HTR-8/SVneo (cell line): ENCODE data around the gene ITIH1.
A peak's percentile ranks its signal among the peaks of the same experiment; 100 is the strongest.

Experiments
- DNase-seq: peaks from one replicate; pipeline ENCODE4 v3.0.0; 2011; ENCODE audit warnings: low spot score, mixed read lengths; ENCODE audit not compliant: insufficient read length
- FAIRE-seq: peaks from 2 replicates; lab custom pipeline; 2011; peaks lifted over from hg19 to GRCh38; lab: Jason Lieb, UNC

ITIH1 gene

GRCh38 chr3:52787672-52788625, 10.6 kb downstream of the ITIH1 start:
- DNase-seq = no peak
- FAIRE-seq = no peak

DNA sequence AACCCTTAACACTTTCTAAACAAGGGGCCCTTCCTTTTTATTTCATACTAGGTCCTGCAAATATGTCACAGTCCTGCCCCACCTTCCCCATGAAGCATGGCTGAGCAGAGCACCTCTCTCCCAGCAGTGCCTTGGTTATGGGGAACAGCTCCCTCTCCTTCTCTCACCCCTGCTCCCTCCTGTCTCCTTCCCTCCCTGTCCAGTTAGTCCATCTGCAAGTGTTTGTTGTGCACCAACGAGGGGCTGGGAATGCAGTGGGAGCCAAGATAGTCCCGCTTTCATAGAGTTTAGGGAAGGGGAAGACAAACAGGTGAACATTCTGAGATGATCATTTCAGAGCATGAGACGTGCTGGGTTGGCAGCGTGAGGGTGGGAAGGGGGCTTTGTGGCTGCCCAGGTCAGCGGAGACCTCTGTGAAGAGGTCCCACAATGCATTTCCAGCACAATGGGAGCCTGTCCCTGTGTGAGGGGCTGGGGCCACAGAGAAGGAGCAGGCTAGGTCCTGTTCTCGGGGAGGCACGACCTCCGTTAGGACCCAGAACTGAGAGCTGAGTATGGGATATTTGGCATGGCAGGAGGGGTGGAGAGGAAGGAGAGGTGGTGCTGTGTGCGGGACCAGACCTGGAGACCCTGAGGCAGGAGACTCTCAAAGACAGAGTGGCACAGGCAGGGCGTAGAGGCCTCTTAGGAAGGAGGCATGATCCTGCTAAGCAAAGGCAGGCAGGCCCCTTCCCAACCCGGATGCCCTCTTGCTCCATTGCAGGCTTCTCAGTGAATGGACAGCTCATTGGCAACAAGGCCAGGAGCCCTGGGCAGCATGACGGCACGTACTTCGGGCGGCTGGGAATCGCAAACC, 11.7 kb downstream of the ITIH1 start:
- no peak for DNase-seq
- no peak for FAIRE-seq

DNA sequence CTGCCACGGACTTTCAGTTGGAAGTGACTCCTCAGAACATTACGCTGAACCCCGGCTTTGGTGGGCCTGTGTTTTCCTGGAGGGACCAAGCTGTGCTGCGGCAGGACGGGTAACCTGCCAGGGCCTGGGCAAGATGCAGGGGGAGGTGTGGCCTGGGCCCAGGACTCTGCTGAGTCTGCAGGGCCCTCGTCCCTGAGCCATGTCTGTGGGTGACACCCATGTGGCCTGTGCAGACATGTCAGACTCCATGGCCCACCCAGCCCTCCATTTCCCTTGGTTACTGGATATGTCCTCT, 12.3 kb downstream of the ITIH1 start:
- FAIRE-seq (no peak), DNase-seq (no peak)

GRCh38 chr3:52790337-52790736, 12.9 kb downstream of the ITIH1 start:
- DNase-seq (no peak), FAIRE-seq (no peak)

DNA sequence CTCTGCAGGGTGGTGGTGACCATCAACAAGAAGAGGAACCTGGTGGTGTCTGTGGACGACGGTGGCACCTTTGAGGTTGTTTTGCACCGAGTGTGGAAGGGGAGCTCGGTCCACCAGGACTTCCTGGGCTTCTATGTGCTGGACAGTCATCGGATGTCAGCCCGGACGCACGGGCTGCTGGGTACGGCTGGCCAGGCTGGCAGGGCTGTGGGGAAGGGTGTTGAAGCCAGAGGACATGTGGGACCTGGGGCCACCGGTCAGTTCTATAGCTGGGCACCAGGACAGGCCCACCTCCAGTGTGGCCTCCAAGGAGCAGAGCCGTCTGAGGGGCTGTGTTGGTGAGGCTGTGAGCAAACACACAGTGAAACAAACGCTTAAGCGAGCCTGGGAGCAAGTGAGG, 13.3 kb downstream of the ITIH1 start:
- DNase-seq (no peak), FAIRE-seq (no peak)

DNA sequence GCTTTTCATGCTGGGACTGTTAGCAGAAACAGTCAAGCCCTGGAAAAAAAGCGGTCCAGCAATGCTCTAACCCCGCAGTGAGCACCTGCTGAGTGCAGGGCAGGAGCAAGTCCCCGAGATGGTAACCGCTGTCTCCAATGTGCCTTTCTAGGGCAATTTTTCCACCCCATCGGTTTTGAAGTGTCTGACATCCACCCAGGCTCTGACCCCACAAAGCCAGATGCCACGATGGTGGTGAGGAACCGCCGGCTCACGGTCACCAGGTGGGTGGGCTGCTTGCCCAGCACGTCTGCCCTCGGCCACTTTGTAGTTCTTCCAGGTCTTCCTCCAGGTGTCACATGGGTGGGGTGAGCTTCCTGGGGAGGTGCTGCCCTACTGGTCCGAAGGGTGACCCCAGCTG, 14.0 kb downstream of the ITIH1 start:
- FAIRE-seq (no peak), DNase-seq (no peak)

GRCh38 chr3:52791928-52792327, 14.5 kb downstream of the ITIH1 start:
- FAIRE-seq (no peak), DNase-seq (no peak)

DNA sequence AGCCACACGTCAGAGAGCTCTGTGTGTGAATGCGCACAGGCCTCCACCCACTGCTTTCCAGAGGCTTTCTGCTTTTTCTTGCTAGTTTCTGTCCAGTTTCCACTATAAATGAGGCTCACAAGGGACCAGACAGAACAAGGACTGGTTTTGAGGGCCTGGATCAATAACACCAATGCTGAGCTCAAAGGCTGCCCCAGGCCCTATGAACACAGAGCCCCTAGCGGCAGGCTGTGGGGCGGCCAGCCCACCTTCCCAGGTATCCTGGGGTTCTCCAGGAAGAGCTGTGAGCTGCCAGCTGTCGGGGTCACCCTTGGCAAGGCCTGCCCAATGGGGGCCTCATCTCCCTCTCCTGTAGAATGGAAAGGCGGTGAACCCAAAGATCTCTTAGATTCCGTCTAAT, 15.0 kb downstream of the ITIH1 start:
- no peak for DNase-seq
- no peak for FAIRE-seq

- FAIRE-seq (no peak), DNase-seq (no peak)
Observed at GRCh38 chr3:52792961-52793695, 15.7 kb downstream of the ITIH1 start.

DNA sequence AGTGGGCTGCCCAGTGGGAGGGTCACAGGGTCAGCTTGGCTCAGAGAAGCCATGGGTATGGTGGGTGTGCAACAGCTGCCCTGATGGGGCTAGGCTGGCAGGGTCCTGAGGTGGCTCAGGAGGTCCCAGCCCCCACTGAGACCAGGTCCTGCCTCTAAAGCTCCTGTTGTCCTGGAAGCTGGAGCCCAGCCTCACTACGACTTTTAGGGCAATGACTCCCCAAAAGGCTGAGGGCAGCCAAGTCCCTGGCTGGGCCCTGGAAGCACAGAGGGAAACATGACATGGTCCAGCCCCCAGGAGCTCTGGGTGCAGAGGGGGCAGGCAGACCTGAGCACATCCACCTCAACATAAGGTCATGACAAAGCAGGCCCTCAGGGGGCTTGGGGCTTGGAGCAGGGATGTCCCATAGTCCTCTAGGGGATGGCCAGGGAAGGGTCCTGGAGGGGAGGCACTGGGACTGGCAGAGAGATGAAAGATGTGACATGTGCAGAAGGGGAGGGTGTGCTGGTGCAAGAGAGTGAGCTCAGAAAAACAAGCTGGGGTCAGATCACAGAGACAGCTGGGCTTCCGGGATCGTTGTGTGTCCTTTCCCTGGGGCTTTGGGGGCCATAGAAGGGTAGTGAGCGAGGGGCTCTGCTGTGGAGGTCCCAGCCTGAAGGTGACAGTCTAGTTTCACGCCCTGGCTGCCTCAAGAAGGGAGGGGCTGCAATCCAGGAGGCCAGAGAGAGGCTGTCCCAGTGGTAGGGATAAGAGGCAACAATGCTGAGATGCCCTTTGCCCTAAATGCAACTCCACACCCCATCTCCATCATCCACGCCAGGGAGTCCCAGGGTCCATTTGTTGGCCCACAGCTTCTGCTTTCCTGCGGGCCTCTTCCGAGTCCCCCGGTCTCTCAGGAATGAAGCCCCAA, 16.6 kb downstream of the ITIH1 start:
- FAIRE-seq = no peak
- DNase-seq = no peak

DNA sequence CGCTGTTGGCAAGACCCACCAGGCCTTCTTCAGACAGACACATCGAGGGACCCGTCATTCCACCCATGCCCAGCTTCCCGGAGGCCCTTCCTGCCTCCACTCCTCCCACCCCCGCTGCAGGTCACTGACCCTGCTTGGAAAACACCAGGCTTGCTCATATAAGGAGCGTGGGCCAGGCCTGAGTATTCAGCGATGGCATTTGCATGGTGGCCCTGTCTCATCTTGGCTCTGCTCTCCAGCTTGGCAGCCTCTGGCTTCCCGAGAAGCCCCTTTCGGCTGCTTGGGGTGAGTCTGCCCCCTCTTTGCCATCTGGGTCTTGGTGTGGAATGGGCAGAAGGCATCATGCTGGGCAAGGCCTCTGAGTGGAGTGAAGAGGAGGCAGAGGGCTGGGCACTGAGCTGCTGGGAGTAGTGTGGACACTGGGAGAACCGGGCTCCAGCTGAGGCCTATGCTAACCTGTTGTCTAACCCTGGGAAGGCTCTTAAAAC, 17.3 kb downstream of the ITIH1 start, which contains the start of gene ITIH3:
Gene ITIH3, plus strand, starts transcription at position 185 of the 488 bp plus-strand sequence. Its CDS starts 8 bp downstream, at position 193.
- FAIRE-seq = no peak
- DNase-seq = no peak

- FAIRE-seq = no peak
- DNase-seq = no peak
Observed at GRCh38 chr3:52795298-52795900, 18.0 kb downstream of the ITIH1 start.

GRCh38 chr3:52796411-52796810, 19.0 kb downstream of the ITIH1 start:
- FAIRE-seq (no peak), DNase-seq (no peak)

- FAIRE-seq = no peak
Observed at GRCh38 chr3:52798376-52798977, 21.1 kb downstream of the ITIH1 start.

DNA sequence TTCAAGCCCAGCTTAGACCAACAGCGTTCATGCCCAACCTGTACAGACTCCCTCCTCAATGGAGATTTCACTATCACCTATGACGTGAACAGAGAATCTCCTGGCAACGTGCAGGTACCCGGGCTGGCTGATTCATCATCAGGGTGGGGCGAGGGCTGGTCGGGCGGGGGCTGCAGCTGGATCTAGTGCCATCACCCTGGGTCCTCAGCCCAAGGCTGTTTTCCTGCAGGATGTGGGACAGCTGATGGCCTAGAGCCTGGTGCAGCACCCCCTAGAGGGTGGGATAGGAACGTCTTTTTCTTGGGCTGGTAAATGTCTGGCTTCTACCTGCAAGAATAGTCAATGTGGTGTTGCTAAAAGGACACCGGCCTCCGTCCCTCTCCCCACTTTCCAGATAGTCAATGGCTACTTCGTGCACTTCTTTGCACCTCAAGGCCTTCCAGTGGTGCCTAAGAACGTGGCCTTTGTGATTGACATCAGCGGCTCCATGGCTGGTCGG, 21.6 kb downstream of the ITIH1 start:
- peak; percentile 52 for DNase-seq
- FAIRE-seq = peak; percentile 78

More at GRCh38 chr3:52798376-52798977, 21.1 kb downstream of the ITIH1 start:
- no peak for DNase-seq

DNA sequence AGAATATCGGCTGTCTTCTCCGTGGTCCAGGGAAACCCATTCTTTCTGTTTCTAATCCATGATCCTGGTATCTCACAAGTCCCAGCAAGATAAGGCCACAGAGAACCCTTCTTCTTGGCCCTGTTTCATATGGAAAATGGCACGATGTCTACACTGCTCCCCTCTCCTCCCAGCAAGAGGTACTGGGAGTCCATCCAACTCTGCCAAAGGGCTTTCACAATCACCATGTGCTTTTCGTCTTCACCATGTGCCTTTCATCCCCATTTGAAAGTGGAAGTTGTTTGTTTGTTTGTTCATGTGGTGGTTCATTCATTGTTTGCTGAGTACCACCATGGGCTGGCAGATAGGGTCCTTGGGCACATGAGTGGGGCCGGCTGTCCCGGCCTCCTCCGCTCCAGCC, 22.7 kb downstream of the ITIH1 start:
- DNase-seq = no peak

GRCh38 chr3:52801839-52802238, 24.4 kb downstream of the ITIH1 start:
- DNase-seq = no peak
- no peak for FAIRE-seq

More for the DNA sequence above, 22.7 kb downstream of the ITIH1 start:
- FAIRE-seq = no peak
